SK-N-SH treated with all-trans-retinoic acid at 6 μM for 48 hours (cell line): ENCODE data around the gene NDUFB10.

Source experiments
- ARNTL ChIP-seq: fragments of 450-650 bp; formaldehyde crosslinking; IDR thresholded peaks from 2 replicates; pipeline ENCODE4 v1.5.0; 2020; ENCODE audit warnings: low read depth, mild to moderate bottlenecking, moderate library complexity, borderline replicate concordance
- CSDC2 ChIP-seq: fragments of 250-450 bp; sonication (Bioruptor Pico); IDR thresholded peaks from 2 replicates; pipeline ENCODE4 v1.5.0; 2020; ENCODE audit warnings: mild to moderate bottlenecking, moderate library complexity
- ESRRG ChIP-seq: fragments of 250-450 bp; sonication (Bioruptor Pico); IDR thresholded peaks from 2 replicates; pipeline ENCODE4 v1.6.1; 2021; ENCODE audit warnings: mild to moderate bottlenecking
- GLIS3 ChIP-seq: fragments of 250-450 bp; sonication (Bioruptor Pico); IDR thresholded peaks from 2 replicates; pipeline ENCODE4 v1.5.0; 2020; ENCODE audit warnings: mild to moderate bottlenecking, moderate library complexity
- OSR1 ChIP-seq: fragments of 250-450 bp; sonication (Bioruptor Pico); IDR thresholded peaks from 2 replicates; pipeline ENCODE4 v1.8.0; 2022; ENCODE audit warnings: moderate library complexity, mild to moderate bottlenecking, inconsistent platforms
- RARB ChIP-seq: fragments of 250-450 bp; sonication (Bioruptor Pico); IDR thresholded peaks from 2 replicates; pipeline ENCODE4 v1.8.0; 2021; ENCODE audit warnings: mild to moderate bottlenecking, moderate library complexity
- TCF4 ChIP-seq: fragments of 250-450 bp; sonication (Bioruptor Pico); IDR thresholded peaks from 2 replicates; pipeline ENCODE4 v1.8.0; 2021; ENCODE audit warnings: mild to moderate bottlenecking, moderate library complexity, borderline replicate concordance
- TOX ChIP-seq: fragments of 250-450 bp; sonication (Bioruptor Pico); IDR thresholded peaks from 2 replicates; pipeline ENCODE4 v1.8.0; 2021; ENCODE audit warnings: mild to moderate bottlenecking, moderate library complexity, borderline replicate concordance
- ZFP30 ChIP-seq: fragments of 450-650 bp; formaldehyde crosslinking; IDR thresholded peaks from 2 replicates; pipeline ENCODE4 v1.5.0; 2022; ENCODE audit warnings: mild to moderate bottlenecking, moderate library complexity
- ZNF70 ChIP-seq: fragments of 450-650 bp; formaldehyde crosslinking; IDR thresholded peaks from 2 replicates; pipeline ENCODE4 v1.5.0; 2020; ENCODE audit warnings: mild to moderate bottlenecking, moderate library complexity
- TF ChIP-seq, protein P1 (sequence below): fragments of 250-450 bp; sonication (Bioruptor Pico); IDR thresholded peaks from 2 replicates; pipeline ENCODE4 v1.5.1; 2020; ENCODE audit warnings: low read depth, mild to moderate bottlenecking, moderate library complexity
- TF ChIP-seq, protein P2 (sequence below): fragments of 250-450 bp; sonication (Bioruptor Pico); IDR thresholded peaks from 2 replicates; pipeline ENCODE4 v1.8.0; 2020; ENCODE audit warnings: mild to moderate bottlenecking, moderate library complexity, borderline replicate concordance
- TF ChIP-seq, protein P3 (sequence below): fragments of 250-450 bp; sonication (Bioruptor Pico); IDR thresholded peaks from 2 replicates; pipeline ENCODE4 v1.8.0; 2021; ENCODE audit warnings: low read depth, mild to moderate bottlenecking, moderate library complexity, borderline replicate concordance

DNA sequence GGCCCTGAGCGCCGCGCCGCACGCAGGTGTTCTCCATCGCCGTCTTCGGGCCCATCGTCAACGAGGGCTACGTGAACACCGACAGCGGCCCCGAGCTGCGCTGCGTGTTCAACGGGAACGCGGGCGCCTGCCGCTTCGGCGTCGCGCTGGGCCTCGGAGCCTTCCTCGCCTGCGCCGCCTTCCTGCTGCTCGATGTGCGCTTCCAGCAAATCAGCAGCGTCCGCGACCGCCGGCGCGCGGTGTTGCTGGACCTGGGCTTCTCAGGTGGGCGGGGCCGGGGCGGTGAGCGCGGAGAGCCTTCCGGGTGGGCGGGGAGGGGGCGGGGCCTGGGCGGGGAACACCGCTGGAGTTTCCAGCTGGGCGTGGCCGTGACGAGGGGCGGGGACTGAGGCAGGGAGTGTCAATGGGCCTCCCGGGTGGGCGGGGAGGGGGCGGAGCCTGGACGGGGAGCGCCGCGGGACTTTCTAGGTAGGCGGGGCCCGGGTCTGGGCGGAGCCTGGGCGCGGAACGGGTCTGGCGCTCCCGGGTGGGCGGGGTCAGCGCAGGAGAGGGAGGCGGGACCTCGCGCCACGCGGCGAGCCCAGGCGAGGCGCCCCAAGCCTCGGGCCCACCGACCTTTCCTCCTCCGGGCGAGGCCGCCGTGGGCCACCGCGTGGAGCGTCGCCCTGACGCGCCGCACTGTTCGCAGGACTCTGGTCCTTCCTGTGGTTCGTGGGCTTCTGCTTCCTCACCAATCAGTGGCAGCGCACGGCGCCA, 32.8 kb downstream of the NDUFB10 start:
- TF ChIP-seq TCF4 (CRISPR knock-in tag) (no peak), ZFP30 (no peak), ARNTL (CRISPR knock-in tag) (no peak), RARB (CRISPR knock-in tag) (no peak), TOX (no peak), OSR1 (CRISPR knock-in tag) (no peak), ESRRG (CRISPR knock-in tag) (no peak), ZNF70 (no peak), CSDC2 (no peak), GLIS3 (CRISPR knock-in tag) (no peak)
- TF ChIP-seq, protein P1, sequence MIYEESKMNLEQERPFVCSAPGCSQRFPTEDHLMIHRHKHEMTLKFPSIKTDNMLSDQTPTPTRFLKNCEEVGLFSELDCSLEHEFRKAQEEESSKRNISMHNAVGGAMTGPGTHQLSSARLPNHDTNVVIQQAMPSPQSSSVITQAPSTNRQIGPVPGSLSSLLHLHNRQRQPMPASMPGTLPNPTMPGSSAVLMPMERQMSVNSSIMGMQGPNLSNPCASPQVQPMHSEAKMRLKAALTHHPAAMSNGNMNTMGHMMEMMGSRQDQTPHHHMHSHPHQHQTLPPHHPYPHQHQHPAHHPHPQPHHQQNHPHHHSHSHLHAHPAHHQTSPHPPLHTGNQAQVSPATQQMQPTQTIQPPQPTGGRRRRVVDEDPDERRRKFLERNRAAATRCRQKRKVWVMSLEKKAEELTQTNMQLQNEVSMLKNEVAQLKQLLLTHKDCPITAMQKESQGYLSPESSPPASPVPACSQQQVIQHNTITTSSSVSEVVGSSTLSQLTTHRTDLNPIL (CRISPR knock-in tag): no peak
- TF ChIP-seq, protein P2, sequence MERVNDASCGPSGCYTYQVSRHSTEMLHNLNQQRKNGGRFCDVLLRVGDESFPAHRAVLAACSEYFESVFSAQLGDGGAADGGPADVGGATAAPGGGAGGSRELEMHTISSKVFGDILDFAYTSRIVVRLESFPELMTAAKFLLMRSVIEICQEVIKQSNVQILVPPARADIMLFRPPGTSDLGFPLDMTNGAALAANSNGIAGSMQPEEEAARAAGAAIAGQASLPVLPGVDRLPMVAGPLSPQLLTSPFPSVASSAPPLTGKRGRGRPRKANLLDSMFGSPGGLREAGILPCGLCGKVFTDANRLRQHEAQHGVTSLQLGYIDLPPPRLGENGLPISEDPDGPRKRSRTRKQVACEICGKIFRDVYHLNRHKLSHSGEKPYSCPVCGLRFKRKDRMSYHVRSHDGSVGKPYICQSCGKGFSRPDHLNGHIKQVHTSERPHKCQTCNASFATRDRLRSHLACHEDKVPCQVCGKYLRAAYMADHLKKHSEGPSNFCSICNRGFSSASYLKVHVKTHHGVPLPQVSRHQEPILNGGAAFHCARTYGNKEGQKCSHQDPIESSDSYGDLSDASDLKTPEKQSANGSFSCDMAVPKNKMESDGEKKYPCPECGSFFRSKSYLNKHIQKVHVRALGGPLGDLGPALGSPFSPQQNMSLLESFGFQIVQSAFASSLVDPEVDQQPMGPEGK (CRISPR knock-in tag): no peak
- TF ChIP-seq, protein P3, sequence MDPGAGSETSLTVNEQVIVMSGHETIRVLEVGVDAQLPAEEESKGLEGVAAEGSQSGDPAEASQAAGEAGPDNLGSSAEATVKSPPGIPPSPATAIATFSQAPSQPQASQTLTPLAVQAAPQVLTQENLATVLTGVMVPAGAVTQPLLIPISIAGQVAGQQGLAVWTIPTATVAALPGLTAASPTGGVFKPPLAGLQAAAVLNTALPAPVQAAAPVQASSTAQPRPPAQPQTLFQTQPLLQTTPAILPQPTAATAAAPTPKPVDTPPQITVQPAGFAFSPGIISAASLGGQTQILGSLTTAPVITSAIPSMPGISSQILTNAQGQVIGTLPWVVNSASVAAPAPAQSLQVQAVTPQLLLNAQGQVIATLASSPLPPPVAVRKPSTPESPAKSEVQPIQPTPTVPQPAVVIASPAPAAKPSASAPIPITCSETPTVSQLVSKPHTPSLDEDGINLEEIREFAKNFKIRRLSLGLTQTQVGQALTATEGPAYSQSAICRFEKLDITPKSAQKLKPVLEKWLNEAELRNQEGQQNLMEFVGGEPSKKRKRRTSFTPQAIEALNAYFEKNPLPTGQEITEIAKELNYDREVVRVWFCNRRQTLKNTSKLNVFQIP: no peak
